ENCODE results near the gene CRY1.
"Not testable (repeated sequence)": the region's sequence is repeated elsewhere in the genome, so short reads cannot be mapped to it uniquely, and the experiment has no call there.

CRY1 gene

GRCh38 chr12:106996102-106996501 is 97.2 kb downstream of the CRY1 start:
- not testable (repeated sequence) for DNase-seq

GRCh38 chr12:106994579-106995220 is 98.6 kb downstream of the CRY1 start:
- no peak for DNase-seq

GRCh38 chr12:106987846-106988245 is 105.5 kb downstream of the CRY1 start:
- DNase-seq, result no peak

GRCh38 chr12:106986625-106987389 is 106.5 kb downstream of the CRY1 start, which contains the start of gene MTERF2:
TSS of gene MTERF2 (minus strand) at chr12:106987146. CDS start at chr12:106978714, 8,432 bp downstream.
- peak; percentile 58 for DNase-seq

- no peak for DNase-seq
Observed at GRCh38 chr12:106986135-106986534, 107.2 kb downstream of the CRY1 start.

- no peak for DNase-seq
Observed at GRCh38 chr12:106985479-106985878, 107.9 kb downstream of the CRY1 start.

GRCh38 chr12:106984588-106985137 is 108.7 kb downstream of the CRY1 start:
- DNase-seq, result no peak

- DNase-seq, result no peak
Observed at GRCh38 chr12:106982229-106982628, 111.1 kb downstream of the CRY1 start.

GRCh38 chr12:106981788-106982187 is 111.6 kb downstream of the CRY1 start:
- no peak for DNase-seq

- DNase-seq, result no peak
Observed at GRCh38 chr12:106980944-106981343, 112.4 kb downstream of the CRY1 start.

GRCh38 chr12:106978035-106978800 is 115.1 kb downstream of the CRY1 start:
- no peak for DNase-seq

- DNase-seq, result no peak
Observed at GRCh38 chr12:106976668-106977067, 116.7 kb downstream of the CRY1 start.

GRCh38 chr12:106975993-106976658 is 117.2 kb downstream of the CRY1 start:
- no peak for DNase-seq

- no peak for DNase-seq
Observed at GRCh38 chr12:106975098-106975497, 118.3 kb downstream of the CRY1 start.

- DNase-seq, result no peak
Observed at GRCh38 chr12:106974511-106974910, 118.8 kb downstream of the CRY1 start.

- DNase-seq, result no peak
Observed at GRCh38 chr12:106973545-106973944, 119.8 kb downstream of the CRY1 start.

- DNase-seq, result no peak
Observed at GRCh38 chr12:106971065-106971464, 122.3 kb downstream of the CRY1 start.

- no peak for DNase-seq
Observed at GRCh38 chr12:106964526-106964925, 128.8 kb downstream of the CRY1 start.

- DNase-seq, result no peak
Observed at GRCh38 chr12:106962286-106962685, 131.1 kb downstream of the CRY1 start.

GRCh38 chr12:106960443-106960842 is 132.9 kb downstream of the CRY1 start:
- no peak for DNase-seq

- no peak for DNase-seq
Observed at GRCh38 chr12:106957583-106957982, 135.8 kb downstream of the CRY1 start.

- peak; percentile 24 for DNase-seq
Observed at GRCh38 chr12:106956048-106956578, 137.2 kb downstream of the CRY1 start.

Measured in activated T-cell treated with anti-CD3 and anti-CD28 coated beads for 4 hours (primary cell).